GM21528 (cell line): ENCODE results near the gene NOP16.
A peak's percentile ranks its signal among the peaks of the same experiment; 100 is the strongest.

Source experiments
- ATAC-seq: cut with Tn5 transposase; IDR thresholded peaks from one replicate; pipeline ENCODE4 v1.9.1; 2021; ENCODE audit warnings: mild to moderate bottlenecking, moderate library complexity; ENCODE audit not compliant: unreplicated experiment, low FRiP score

NOP16 gene

GRCh38 chr5:176388003-176388443 is 375 bp downstream of the NOP16 start:
- peak; percentile 5 for ATAC-seq

GRCh38 chr5:176387384-176387925 is 943 bp downstream of the NOP16 start:
- no peak for ATAC-seq

GRCh38 chr5:176386491-176386890 is 1.9 kb downstream of the NOP16 start:
- ATAC-seq, result no peak

GRCh38 chr5:176384991-176385390 is 3.4 kb downstream of the NOP16 start:
- no peak for ATAC-seq

GRCh38 chr5:176384366-176384930 is 4.0 kb downstream of the NOP16 start:
- no peak for ATAC-seq

- no peak for ATAC-seq
Observed at GRCh38 chr5:176383961-176384360, 4.4 kb downstream of the NOP16 start.

GRCh38 chr5:176383248-176383905 is 5.0 kb downstream of the NOP16 start:
- ATAC-seq, result no peak

- ATAC-seq, result no peak
Observed at GRCh38 chr5:176382721-176383120, 5.7 kb downstream of the NOP16 start.

- ATAC-seq, result no peak
Observed at GRCh38 chr5:176381979-176382378, 6.4 kb downstream of the NOP16 start.

- no peak for ATAC-seq
Observed at GRCh38 chr5:176381423-176381822, 7.0 kb downstream of the NOP16 start.

- ATAC-seq, result no peak
Observed at GRCh38 chr5:176379881-176380280, 8.5 kb downstream of the NOP16 start.

- ATAC-seq, result no peak
Observed at GRCh38 chr5:176373100-176373818, 15.1 kb downstream of the NOP16 start.

GRCh38 chr5:176371621-176372539 is 16.5 kb downstream of the NOP16 start:
- ATAC-seq, result no peak

GRCh38 chr5:176369934-176370711 is 18.3 kb downstream of the NOP16 start:
- no peak for ATAC-seq

- ATAC-seq, result no peak
Observed at GRCh38 chr5:176368726-176369125, 19.7 kb downstream of the NOP16 start.

- no peak for ATAC-seq
Observed at GRCh38 chr5:176366232-176366894, 22.0 kb downstream of the NOP16 start.

- peak; percentile 31 for ATAC-seq
Observed at GRCh38 chr5:176365351-176366231, 22.8 kb downstream of the NOP16 start, which contains the start of gene ARL10. ARL10 (plus strand) TSS chr5:176365487; CDS start chr5:176365564, 77 bp downstream.

- ATAC-seq, result no peak
Observed at GRCh38 chr5:176364765-176365350, 23.5 kb downstream of the NOP16 start.
